CD14-positive monocyte (primary cell): ENCODE results near the gene PIP4K2B. TPM values are rescaled to one million over a fixed set of nuclear protein-coding genes. Genes with fewer than 3 reads are reported as not detected.

Experiments used
- DNase-seq, 3 donors: peaks; one replicate each; pipeline ENCODE4 v3.0.0-alpha.2; 2011 to 2022
- H2AFZ ChIP-seq: 2 replicates; pipeline ENCODE4 v1.6.0; 2012; ENCODE audit warnings: mild to moderate bottlenecking, low read depth, low read length, inconsistent platforms; ENCODE audit not compliant: insufficient read depth, poor library complexity, severe bottlenecking
- H3K27ac ChIP-seq, 2 donors: 1 replicate in 1 of 2; 2 replicates in 1 of 2; pipeline ENCODE4 v1.5.1; 2012 to 2013; ENCODE audit warnings: low read length in 2 of 2, control low read depth in 1 of 2, inconsistent platforms in 1 of 2, low read depth in 1 of 2, mild to moderate bottlenecking in 1 of 2
- H3K27me3 ChIP-seq, 2 donors: one replicate each; pipeline versions ENCODE4 v1.6.0 to v1.6.1; 2011 to 2013; ENCODE audit warnings: low read length in 2 of 2; ENCODE audit not compliant: control insufficient read depth in 2 of 2, insufficient read depth in 2 of 2
- H3K36me3 ChIP-seq, 2 donors: replicated peaks in 1 of 2; 1 replicate in 1 of 2; 2 replicates in 1 of 2; pipeline versions ENCODE4 v1.5.1 to v1.6.1; 2012 to 2013; ENCODE audit warnings: low read length in 2 of 2, control low read depth in 1 of 2, inconsistent platforms in 1 of 2, mild to moderate bottlenecking in 1 of 2; ENCODE audit not compliant: insufficient read depth in 2 of 2, control insufficient read depth in 1 of 2
- H3K4me1 ChIP-seq, 2 donors: 1 replicate in 1 of 2; 2 replicates in 1 of 2; pipeline versions ENCODE4 v1.5.1 to v1.6.1; 2012 to 2013; ENCODE audit warnings: low read length in 2 of 2, control low read depth in 1 of 2, inconsistent platforms in 1 of 2, mild to moderate bottlenecking in 1 of 2, moderate library complexity in 1 of 2; ENCODE audit not compliant: insufficient read depth in 2 of 2, control insufficient read depth in 1 of 2
- H3K4me2 ChIP-seq: replicated peaks from 2 replicates; pipeline ENCODE3; 2012; ENCODE audit warnings: low read length, moderate library complexity, mild to moderate bottlenecking; ENCODE audit not compliant: poor library complexity, severe bottlenecking; ENCODE audit errors: extremely low read depth
- H3K4me3 ChIP-seq, 3 experiments: fragments of 200-600 bp in 1 of 3; sonication (generic) in 1 of 3; replicated peaks in 1 of 3; 1 replicate in 2 of 3; 2 replicates in 1 of 3; pipeline ENCODE4 v1.5.1; 2011 to 2013; ENCODE audit warnings: low read length in 3 of 3, mild to moderate bottlenecking in 3 of 3, control low read depth in 2 of 3, low read depth in 2 of 3, inconsistent platforms in 1 of 3, moderate library complexity in 1 of 3
- H3K79me2 ChIP-seq: 2 replicates; pipeline ENCODE4 v1.6.0; 2012; ENCODE audit warnings: mild to moderate bottlenecking, control low read depth, inconsistent platforms, low read length, moderate library complexity; ENCODE audit not compliant: insufficient read depth
- H3K9ac ChIP-seq: 2 replicates; pipeline ENCODE4 v1.6.0; 2017; ENCODE audit warnings: low read length, mild to moderate bottlenecking; ENCODE audit not compliant: insufficient read depth, poor library complexity, severe bottlenecking
- H3K9me3 ChIP-seq, 2 donors: replicated peaks in 1 of 2; 1 replicate in 1 of 2; 2 replicates in 1 of 2; pipeline versions ENCODE4 v1.5.1 to v1.6.1; 2012 to 2013; ENCODE audit warnings: low read length in 2 of 2, control low read depth in 1 of 2; ENCODE audit not compliant: control insufficient read depth in 1 of 2, insufficient read depth in 1 of 2
- H4K20me1 ChIP-seq: 2 replicates; pipeline ENCODE4 v1.6.0; 2012; ENCODE audit warnings: mild to moderate bottlenecking, low read length, control low read depth, moderate library complexity; ENCODE audit not compliant: insufficient read depth
- H3K27ac Mint-ChIP-seq, 7 donors: one replicate each; pipeline ENCODE4 v1.8.0; 2020; ENCODE audit warnings: mild to moderate bottlenecking in 7 of 7, mixed read lengths in 7 of 7, moderate library complexity in 6 of 7, inconsistent platforms in 2 of 7
- H3K27me3 Mint-ChIP-seq, 3 donors: one replicate each; pipeline ENCODE4 v1.8.0; 2021 to 2022; ENCODE audit warnings: low read depth in 3 of 3, mild to moderate bottlenecking in 3 of 3, mixed read lengths in 3 of 3, moderate library complexity in 3 of 3, inconsistent platforms in 1 of 3
- H3K36me3 Mint-ChIP-seq, 2 donors: one replicate each; pipeline ENCODE4 v1.8.0; 2020; ENCODE audit warnings: mixed read lengths in 2 of 2, inconsistent platforms in 1 of 2, mild to moderate bottlenecking in 1 of 2
- H3K4me1 Mint-ChIP-seq: one replicate; pipeline ENCODE4 v1.8.0; 2020; ENCODE audit warnings: mild to moderate bottlenecking, mixed read lengths
- H3K4me3 Mint-ChIP-seq, 2 donors: one replicate each; pipeline ENCODE4 v1.8.0; 2020; ENCODE audit warnings: mild to moderate bottlenecking in 2 of 2, mixed read lengths in 2 of 2, moderate library complexity in 1 of 2
- H3K9me3 Mint-ChIP-seq, 7 donors: one replicate each; pipeline ENCODE4 v1.8.0; 2020 to 2022; ENCODE audit warnings: mixed read lengths in 7 of 7, mild to moderate bottlenecking in 6 of 7, moderate library complexity in 6 of 7, inconsistent platforms in 2 of 7
- CTCF ChIP-seq: fragments of 200-600 bp; IDR thresholded peaks from one replicate; pipeline ENCODE4 v1.8.0; 2022; ENCODE audit warnings: antibody characterized with exemption, mild to moderate bottlenecking
- WGBS: methylation state at CpG from one replicate; pipeline ENCODE4 v1.1.5; 2013; ENCODE audit warnings: missing lambda C conversion rate; ENCODE audit not compliant: insufficient coverage; 5-methylcytosine and 5-hydroxymethylcytosine counted together
- intact Hi-C, 2 donors: fragments of 100-400 bp; cut with micrococcal nuclease; formaldehyde crosslinking; loops; one replicate each; pipeline versions ENCODE4 v1.15.0 to v1.15.1; 2023
- polyA plus RNA-seq, 3 donors: library from polyadenylated mRNA; depleted of rRNA in 1 of 3; unstranded in 2 of 3; stranded (reverse) in 1 of 3; fragments of 300-500 nt in 2 of 3; fragments of >200 nt in 1 of 3; fragmentation: Illumina TruSeq in 2 of 3; gene quantifications; 1 replicate in 2 of 3; 2 replicates in 1 of 3; pipeline ENCODE4 v1.2.3, GENCODE V29; 2012 to 2021

PIP4K2B gene
- polyA plus RNA-seq, 3 donors, result 4.4 to 20.2 (median 4.6) TPM

GRCh38 chr17:38844261-38844757, 45.0 kb upstream of the PIP4K2B start:
- intact Hi-C loops, result no loop called here
- H3K4me3 ChIP-seq, result no peak overlapping the region
- no peaks in the 10 kb centered on the region for H3K9me3 ChIP-seq
- Mint-ChIP-seq H3K27me3 (peaks cover 0 to 8% (median 3%) of the 10 kb centered on the region in 3 donors), H3K4me1 (peaks cover 9% of the 10 kb centered on the region), H3K9me3 (peaks cover 0 to 1% (median 0%) of the 10 kb centered on the region in 7 donors), H3K27ac (peak overlapping the region in 1 of 7 donors; percentile 73), H3K36me3 (peaks cover 19 to 28% of the 10 kb centered on the region in 2 donors), H3K4me3 (no peak overlapping the region)
- 95% methylated on average over 12 of the region's 13 CpGs for WGBS
- TF ChIP-seq CTCF, result no peak
- H4K20me1 ChIP-seq, result peaks cover 17% of the 10 kb centered on the region
- H3K4me1 ChIP-seq, result no peaks in the 10 kb centered on the region
- DNase-seq, result peak in 1 of 3 donors; percentile 28
- H3K4me2 ChIP-seq, result no peak overlapping the region
- no peak overlapping the region for H3K9ac ChIP-seq
- no peak overlapping the region for H2AFZ ChIP-seq
- H3K27me3 ChIP-seq, result no peaks in the 10 kb centered on the region
- H3K36me3 ChIP-seq, result peaks cover 21 to 22% of the 10 kb centered on the region in 2 donors
- peaks cover 2% of the 10 kb centered on the region for H3K79me2 ChIP-seq
- H3K27ac ChIP-seq, result no peak overlapping the region

- peaks cover 0 to 3% (median 0%) of the 10 kb centered on the region in 7 donors for H3K9me3 Mint-ChIP-seq
- peak overlapping the region; percentile 99 to 100 (median 100) for H3K27ac Mint-ChIP-seq
- H3K4me3 Mint-ChIP-seq, result peak overlapping the region; percentile 98 to 100
- Histone ChIP-seq H4K20me1 (peaks cover 4% of the 10 kb centered on the region), H3K36me3 (peaks cover 8% of the 10 kb centered on the region in 2 donors), H3K27ac (peak overlapping the region; percentile 98 to 100), H3K4me2 (peak overlapping the region; percentile 83), H2AFZ (peak overlapping the region; percentile 87), H3K4me1 (peaks cover 16 to 19% of the 10 kb centered on the region in 2 donors), H3K9ac (peak overlapping the region; percentile 88), H3K9me3 (no peaks in the 10 kb centered on the region), H3K4me3 (peak overlapping the region; percentile 80 to 91 (median 82)), H3K79me2 (peaks cover 44% of the 10 kb centered on the region), H3K27me3 (no peaks in the 10 kb centered on the region)
- intact Hi-C loops, result loop anchor here in 1 of 2 donors (1.0 to 2.0 kb wide), 2 partner anchors 27 to 45 kb away; partner anchors contain the start of genes LASP1 and RPL23
- peaks cover 1 to 6% (median 3%) of the 10 kb centered on the region in 3 donors for H3K27me3 Mint-ChIP-seq
- TF ChIP-seq CTCF, result no peak
- 95% methylated on average over 13 of the region's 17 CpGs for WGBS
- no peak for DNase-seq
- peaks cover 15 to 28% of the 10 kb centered on the region in 2 donors for H3K36me3 Mint-ChIP-seq
- H3K4me1 Mint-ChIP-seq, result peaks cover 20% of the 10 kb centered on the region
These were observed 26.4 kb upstream of the PIP4K2B start for GRCh38 chr17:38825762-38826247.
